Limb (tissue), 2 donors: Measurements from ENCODE around the gene LYSMD3.

Experiments used
- DNase-seq, 2 donors: peaks; one replicate each; pipeline ENCODE4 v3.0.0-alpha.2; 2016; ENCODE audit errors: extremely low spot score in 2 of 2

LYSMD3 gene

GRCh38 chr5:90548069-90548593 lies 18.7 kb upstream of the LYSMD3 start:
- DNase-seq, result no peak

DNA sequence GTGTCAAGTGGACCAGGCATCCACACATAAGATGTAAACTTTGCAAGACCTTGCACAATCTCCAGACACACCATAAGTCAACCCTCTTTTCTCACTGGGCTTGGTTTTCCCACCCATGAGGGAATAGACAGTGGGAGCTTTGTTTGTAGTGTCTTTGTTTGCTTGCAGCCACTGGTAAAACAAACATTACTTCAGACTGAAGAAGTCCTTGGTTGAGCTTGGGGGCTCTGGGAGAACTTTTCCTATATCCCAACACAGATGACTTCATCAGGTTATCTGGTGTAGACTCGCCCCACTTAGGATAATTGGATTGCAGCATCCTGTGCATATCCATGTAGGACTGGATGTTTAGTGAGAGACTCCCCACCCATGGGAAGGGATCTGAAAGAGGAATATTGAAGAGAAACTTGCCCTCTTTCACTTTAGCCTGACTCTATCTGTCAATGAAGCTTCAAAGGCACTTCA lies 17.7 kb upstream of the LYSMD3 start:
- no peak for DNase-seq

GRCh38 chr5:90546216-90546837 lies 16.9 kb upstream of the LYSMD3 start:
- DNase-seq, result no peak

- no peak for DNase-seq
Observed at GRCh38 chr5:90545511-90545910, 16.1 kb upstream of the LYSMD3 start.

DNA sequence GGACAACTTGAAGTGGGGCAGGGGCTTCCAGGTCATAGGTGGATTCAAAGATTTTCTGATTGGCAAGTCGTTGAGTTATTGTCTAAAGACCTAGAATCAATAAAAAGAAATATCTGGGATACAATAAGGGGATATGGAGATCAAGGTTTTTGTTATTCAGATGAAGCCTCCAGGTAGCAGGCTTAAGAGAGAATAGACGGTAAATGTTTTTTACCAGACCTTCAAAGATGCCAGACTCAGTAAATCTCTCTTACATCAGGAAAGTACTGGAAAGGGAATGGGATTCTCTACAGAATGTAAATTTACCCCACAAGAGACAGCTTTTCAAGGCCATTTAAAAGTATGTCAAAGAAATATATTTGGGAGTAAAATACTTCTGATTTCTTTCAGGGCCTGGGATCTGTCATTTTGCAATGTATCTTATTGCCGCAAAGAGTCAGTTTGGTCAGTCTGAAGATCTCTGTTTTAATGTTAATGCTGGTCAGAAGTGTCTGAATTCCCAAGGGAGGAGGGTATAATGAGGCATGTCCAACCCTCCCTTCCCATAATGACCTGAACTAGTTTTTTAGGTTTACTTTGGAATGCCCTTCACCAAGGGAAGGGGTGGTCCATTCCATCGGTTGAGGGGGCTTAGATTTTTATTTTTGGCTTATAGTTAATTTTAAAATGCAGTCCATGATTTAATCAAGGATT lies 13.6 kb upstream of the LYSMD3 start:
- no peak for DNase-seq

GRCh38 chr5:90534922-90535321 lies 5.5 kb upstream of the LYSMD3 start:
- no peak for DNase-seq

GRCh38 chr5:90533794-90534193 lies 4.4 kb upstream of the LYSMD3 start:
- no peak for DNase-seq

DNA sequence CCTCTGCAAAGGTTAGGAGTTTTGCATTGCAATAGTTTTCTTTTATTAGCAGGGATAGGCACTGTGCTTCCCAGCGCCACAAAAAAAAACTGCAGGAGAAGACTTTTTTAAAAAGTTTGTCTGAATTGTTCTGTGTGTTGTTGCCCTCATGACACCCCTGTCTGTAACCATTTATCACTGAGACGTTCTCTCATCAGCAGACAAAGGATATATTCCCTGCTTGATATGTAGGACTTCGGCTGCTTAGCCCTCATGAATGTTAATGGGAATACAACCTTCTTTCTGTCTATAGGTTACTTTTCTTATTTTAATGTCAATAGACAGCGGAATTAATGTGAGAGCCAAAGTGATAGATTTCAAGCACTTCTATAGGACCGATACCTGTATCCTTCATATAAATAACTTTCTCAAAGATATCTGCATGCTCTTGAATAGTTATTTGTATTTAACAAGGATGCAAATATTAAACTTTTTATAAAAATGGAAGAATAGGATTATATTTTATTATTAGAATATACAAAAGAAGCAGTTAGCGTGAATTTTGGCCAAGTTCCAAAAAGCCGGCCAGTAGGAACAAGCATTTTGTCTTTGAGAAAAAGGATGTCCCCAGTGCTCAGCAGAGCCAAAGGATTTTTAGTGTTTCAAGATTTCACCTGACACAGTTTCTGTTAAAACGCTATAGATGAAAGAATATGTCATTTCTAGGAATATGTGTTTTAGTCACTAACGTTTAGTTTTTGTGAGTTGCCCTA lies 1.5 kb upstream of the LYSMD3 start:
- no peak for DNase-seq

DNA sequence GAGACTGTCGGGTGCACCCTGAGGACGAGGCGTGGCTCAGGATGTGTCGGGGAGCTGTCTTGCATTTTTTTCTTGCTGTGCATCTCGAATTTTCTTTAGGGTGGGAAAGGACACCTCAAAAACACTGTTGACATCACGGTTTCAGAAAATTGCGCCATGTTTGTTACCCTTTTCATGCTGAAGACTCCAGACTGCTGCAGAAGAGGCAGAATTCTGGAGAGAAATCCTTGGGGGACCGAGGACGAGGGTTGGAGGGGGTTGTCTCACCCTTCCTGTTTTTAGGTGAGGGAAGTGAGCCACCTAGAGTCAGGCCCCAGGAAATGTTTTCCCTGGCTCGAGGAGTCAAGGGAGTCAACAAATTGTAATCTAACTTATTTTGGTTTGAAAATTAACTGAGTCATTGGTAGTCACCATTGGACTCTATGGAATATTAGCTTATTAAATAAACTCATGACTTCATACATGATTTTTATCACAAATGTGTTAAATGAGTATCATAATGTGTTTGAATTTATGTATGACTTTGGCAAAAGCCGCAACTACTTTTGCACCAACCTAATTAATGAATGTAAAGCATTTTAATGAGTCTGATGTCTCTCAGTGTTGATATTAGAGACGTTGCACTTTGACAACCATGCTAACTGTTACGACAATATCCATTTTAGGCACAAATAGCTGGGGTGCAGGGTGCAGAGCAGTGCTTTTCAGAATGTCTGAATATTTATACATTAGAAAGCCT lies 724 bp upstream of the LYSMD3 start:
- DNase-seq, result peak in 1 of 2 donors; percentile 86

GRCh38 chr5:90528601-90529193 lies 687 bp downstream of the LYSMD3 start:
- DNase-seq, result no peak

GRCh38 chr5:90519081-90519480 lies 10.3 kb downstream of the LYSMD3 start:
- DNase-seq, result no peak

DNA sequence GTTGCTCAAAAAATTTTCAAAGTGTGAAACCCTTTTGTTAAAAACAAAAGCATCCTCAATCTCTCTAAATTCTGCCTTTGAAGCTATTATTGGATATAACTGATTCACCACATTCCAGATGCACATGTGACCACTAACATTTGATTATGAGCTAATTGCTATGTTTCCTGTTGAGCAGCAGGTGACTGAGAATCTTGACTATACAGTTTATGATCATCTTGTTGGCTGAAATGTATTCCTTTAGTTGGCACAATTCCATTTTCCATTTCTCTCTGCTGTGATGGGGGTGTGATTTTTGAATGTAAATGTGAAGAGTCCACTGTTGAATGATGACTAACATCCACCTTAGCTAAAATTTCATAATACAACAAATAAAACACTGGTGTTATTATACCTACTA lies 10.7 kb downstream of the LYSMD3 start:
- no peak for DNase-seq

DNA sequence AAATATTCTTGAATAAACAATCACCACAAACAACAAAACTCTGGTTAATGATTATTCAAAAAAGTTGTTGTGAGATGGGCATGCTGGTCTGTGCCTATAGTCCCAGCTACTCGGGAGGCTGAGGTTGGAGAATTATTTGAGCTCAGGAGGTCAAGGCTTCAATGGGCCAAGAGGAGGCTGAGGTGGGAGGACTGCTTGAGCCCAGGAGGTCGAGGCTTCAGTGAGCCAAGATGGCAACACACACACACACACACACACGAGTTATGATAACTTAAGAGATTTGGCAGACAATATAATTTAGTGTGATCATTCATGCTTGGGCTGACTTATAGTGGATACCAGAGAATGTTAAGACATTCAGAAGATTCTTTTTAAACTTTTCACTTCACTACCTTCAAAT lies 14.9 kb downstream of the LYSMD3 start:
- DNase-seq, result no peak

GRCh38 chr5:90510438-90510837 lies 18.9 kb downstream of the LYSMD3 start:
- DNase-seq, result no peak

GRCh38 chr5:90506221-90506620 lies 23.2 kb downstream of the LYSMD3 start:
- DNase-seq, result no peak

GRCh38 chr5:90504743-90505142 lies 24.6 kb downstream of the LYSMD3 start:
- DNase-seq, result no peak

GRCh38 chr5:90503596-90503995 lies 25.8 kb downstream of the LYSMD3 start:
- DNase-seq, result no peak

- DNase-seq, result no peak
Observed at GRCh38 chr5:90495146-90495545, 34.2 kb downstream of the LYSMD3 start.

- DNase-seq, result no peak
Observed at GRCh38 chr5:90494043-90494442, 35.3 kb downstream of the LYSMD3 start.

DNA sequence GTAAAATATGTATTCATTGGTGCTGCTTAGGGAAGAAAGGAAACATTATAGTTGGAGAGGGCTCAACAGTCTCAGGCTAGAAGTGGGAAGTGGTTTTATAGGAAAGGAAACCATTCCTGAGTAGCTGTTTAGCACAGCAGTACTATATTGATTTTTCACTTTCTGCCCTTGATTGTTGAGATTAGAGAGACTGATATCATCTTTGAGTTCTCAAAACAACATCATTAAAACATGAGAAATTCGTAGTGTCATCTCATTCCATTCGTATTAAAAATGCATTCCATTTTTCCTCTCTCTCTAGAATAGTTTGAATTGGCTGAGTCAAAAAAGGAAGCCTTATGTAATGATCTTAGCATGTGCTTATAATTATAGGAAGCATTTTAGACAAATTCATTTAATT lies 40.6 kb downstream of the LYSMD3 start:
- DNase-seq, result no peak

GRCh38 chr5:90484540-90484939 lies 44.8 kb downstream of the LYSMD3 start:
- DNase-seq, result no peak
